Esophagus mucosa (tissue), 1 donor: Measurements from ENCODE around the gene BARX1. TPM values are rescaled to one million over a fixed set of nuclear protein-coding genes. Genes with fewer than 3 reads are reported as not detected.

ENCODE experiments used
- ATAC-seq: fragments of 200-7000 bp; cut with Tn5 transposase; one replicate; pipeline ENCODE4 v1.9.1; 2020
- total RNA-seq: library from RNA; stranded (reverse); gene quantifications from one replicate; pipeline ENCODE4 v1.2.4, GENCODE V29; 2023
- donor health status: DM: yes; HTN: yes; CAD: no.

The BARX1 gene
- total RNA-seq, 1 donor from 2014 or later: 0.12 TPM

DNA sequence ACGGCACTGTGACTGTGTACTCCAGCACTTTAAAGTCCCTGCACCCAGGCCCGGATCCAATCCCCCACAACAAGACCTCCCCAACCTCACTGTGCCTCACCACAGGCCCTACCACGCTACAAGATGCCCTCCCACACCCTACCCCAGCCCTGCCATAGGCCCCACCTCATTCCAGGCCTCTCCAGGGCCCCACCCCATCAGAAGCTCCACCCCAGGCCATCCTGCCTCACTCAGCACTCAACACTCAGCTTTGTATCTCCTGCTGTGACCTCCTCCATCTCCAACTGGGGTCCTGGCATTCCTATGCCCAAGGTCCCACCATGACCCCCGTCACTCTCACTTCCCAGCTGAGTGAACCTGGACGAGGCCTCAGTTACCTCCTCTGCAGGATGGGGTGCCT lies 38.8 kb downstream of the BARX1 start:
- ATAC-seq: no peak

DNA sequence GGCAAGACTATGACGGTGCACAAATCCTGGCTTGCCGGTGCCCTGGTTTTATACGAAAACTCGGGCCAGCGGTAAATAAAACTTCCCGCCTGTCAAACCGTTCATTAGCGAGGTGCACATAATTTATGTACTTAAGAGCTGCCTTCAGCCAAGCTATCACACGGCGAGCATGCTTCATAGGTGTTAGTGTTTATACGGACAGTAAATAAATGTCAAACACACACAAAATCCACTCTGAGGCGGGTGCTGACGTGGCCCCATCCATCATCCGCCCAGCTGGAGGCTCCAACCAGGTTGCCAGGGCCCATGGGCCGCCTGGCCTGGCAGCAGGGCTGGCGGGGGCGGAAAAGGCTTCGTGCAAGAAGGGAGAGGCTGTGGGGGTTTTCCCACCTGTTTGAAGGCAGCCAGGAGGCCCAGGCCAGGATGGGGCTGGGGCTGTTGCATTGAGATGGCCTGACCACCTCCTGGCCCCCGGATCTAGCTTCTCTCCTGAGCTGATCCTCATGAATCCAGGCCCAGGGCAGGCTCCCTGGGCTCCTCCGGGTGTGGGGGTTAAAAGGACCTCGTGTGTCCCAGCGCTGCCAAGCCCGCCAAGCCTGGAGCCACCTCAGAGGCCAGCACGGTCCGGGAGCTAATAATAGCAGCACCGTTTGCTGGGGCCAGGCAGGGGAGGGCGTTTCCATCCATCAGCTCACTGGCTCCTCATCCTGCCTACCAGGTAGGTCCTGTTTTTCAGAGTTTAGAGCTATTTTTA lies 43.2 kb downstream of the BARX1 start:
- peak; percentile 55 for ATAC-seq

DNA sequence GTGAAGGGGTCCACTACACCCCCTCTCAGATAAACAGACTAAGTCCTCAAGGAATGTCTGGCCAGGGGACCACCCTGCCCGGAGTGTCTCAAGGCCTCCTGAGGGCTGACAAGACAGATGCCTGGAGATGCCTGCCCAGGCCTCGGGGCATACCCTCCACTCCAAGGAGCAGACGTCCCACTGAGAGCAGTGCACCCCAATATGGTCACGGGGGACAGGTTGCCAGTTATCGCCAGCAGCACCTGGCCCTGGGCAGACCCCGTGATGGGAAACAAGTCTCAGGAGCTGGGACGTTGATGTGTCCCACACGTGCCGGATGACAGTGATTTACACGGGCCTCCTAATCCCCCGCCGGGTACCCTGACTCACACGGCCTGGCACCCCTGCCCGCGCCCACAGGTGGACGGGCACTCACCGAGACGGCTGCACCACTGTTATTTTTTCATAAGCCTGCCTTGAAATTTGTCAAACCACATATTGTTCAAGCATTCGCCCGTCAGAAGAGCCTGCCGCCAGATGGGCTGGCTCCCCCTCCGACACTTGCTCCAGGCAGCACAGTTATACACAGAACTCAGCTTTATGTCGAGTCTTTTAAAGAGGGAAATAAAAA lies 43.9 kb downstream of the BARX1 start:
- ATAC-seq: no peak

DNA sequence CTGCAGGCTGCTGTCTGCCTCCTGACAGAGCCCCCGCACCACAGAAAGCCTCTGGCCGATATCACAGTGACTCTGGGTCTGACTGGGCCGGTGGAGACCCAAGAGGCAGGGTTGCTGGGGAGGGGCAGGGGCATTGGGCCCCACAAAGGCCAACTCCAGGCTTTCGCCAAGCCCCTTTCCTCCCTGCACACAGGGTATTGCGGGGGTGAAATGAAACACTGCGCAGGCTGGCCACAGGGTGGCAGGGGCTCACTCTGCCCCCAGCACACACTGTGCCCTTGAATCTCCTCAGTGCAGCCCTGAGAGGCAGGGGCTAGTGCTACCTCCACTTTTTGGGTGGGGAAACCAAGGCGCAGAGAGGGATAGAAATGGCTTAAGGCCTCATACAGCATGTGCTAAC lies 44.6 kb downstream of the BARX1 start:
- ATAC-seq: no peak

DNA sequence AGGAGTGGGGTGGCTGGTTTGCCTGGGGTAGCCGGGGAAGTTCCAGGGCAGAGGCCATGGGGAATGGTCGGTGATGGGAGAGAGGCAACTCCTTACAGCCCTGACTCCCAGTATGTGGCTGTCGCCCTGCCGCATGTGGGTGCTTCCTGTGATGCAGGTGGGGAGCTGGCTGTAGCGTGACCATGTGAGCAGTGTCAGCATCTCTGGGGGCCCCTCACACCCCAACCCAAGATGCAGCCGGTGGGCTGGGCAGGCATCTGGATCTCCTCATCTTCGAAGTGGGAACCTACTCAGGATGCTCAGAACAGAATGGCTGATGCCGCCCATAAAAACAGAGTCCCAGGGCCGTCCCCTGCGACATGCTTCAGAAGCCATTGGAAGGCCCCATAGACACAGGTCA lies 45.0 kb downstream of the BARX1 start:
- no peak for ATAC-seq

DNA sequence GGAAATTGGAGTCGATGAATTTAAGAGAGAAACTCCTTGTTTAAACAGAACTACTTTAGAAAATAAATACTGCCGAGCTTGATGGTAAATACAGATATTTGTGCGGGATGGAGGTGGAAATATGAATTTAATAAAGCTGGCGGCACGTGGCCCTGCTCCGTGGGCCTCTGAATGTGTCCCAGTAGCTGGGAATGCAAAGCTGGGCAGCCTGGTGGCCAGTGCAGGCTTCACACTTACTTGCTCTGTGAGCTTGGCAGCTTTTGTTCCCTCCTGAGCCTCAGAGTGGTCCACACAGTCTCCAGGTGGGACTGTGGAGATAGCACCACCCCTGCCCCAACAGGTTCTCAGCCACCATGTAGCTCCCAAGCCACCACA lies 45.9 kb downstream of the BARX1 start:
- no peak for ATAC-seq

DNA sequence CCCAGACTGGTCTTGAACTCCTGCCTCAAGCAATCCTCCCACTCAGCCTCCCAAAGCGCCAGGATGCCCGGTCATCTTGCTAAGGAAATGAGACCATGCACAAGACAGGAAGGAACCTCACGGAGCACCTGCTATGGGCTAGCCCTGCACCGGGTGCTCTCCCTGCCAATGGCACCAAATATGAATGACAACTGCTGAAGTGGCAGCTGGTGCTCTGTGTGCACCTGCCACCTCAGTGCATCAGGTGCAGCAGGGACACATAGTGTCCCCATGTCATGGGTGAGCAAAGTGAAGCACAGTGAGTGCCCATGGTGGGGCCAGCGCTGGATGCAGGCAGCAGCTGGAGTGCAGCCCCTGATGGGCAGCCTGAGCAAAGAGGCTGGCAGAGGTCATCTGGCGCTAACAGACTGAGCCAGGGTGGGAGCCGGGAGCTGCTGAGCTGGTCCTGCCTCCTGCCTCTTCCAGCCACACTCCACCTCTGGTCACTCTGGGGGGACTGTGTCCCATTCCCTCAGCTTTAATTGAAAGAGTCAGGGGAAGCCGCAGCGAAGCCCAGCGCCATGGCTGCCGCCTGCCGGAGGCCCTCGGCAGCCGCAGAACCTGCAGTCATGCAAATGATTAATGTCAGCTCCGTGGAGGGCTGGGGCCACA lies 46.4 kb downstream of the BARX1 start:
- ATAC-seq: no peak

DNA sequence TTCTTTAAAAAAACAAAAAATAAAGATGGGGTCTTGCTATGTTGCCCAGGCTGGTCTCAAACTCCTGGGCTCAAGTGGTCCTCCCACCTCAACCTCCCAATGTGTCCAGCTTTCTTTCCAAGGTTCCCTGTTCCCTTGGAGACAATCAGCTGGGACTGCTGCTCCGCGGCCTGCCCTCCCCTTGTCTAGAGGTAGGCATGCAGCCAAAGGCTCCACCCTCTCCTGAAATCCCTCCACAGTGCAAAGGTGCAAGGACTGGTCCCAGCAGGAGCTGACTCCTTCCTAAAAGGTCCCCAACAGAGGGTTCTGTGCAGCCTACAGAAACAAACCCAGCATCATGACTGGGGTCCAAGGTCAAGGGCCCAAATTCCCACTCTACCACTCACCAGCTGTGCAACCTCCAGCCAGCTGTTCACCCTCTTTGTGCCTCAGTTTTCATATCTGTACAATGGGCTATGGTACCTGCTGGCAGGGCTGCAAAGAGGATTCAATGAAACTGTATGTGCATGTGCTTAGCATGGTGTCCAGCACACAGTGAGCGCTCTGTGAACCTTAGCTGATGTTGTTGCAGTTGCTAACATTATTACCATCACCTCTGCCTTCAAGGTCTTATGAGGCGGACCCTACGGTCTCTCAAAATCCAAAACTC lies 47.5 kb downstream of the BARX1 start:
- no peak for ATAC-seq

DNA sequence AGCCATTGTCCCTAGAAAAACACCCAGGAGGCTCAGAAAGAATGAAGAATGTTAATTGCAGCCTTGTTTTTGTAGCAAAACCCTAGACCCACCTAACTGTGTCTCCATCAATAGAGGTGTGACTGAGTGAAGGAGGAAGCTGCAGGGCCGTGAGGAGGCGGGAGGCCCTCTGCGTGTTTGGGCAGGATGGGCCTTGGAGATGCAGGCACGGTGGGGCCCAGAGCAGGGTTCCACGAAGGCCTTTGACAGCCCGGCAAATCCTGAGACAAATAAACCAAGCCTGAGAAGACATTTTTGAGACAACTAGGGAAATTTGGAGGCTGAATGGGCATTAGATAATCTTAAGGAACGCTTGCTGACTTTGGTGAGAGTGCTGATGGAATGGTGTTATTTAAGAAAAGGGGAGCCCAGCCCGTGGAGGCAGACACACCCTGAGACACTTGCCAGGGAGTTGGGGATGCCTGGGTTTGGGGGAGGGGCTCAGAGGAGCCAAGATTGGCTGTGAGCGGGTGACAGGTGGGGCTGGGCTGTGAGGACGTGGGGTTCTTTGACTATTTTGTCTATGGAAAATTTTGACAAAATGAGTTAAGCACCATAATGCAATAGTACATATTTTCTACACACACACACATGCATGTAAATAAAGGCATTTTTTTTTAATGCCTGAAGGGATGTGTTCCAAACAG lies 48.8 kb downstream of the BARX1 start:
- ATAC-seq: no peak

DNA sequence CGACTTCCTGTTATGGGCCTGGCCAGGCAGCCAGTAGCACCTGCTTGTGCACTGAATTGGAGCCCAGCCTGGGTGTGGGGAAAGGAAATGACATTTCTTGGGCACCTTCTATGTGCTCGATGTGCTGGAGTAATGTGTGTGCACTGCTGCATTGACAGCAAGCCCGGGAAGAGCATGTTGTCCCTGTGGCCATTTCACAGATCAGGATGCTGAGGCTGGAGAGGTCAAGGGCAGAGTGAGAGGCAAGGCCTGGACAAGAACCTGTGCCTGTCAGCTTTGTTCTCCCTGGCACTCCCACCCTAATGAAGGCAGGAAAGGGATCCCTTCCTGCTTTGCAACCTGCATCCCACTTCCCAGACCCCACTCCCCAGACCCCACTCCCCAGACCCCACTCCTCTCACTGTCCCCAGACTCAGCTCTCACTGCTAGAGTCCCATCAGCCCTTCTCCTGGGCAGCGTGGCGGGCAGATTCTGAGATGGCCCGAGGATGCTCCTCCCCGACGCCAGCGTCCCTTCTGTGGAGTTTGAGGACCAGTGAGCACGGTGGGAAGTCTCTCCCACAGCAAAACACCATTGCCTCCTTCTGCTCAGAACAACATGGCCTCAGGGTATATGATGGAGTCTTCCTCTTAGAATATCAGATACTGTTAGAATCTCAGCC lies 49.6 kb downstream of the BARX1 start:
- no peak for ATAC-seq

DNA sequence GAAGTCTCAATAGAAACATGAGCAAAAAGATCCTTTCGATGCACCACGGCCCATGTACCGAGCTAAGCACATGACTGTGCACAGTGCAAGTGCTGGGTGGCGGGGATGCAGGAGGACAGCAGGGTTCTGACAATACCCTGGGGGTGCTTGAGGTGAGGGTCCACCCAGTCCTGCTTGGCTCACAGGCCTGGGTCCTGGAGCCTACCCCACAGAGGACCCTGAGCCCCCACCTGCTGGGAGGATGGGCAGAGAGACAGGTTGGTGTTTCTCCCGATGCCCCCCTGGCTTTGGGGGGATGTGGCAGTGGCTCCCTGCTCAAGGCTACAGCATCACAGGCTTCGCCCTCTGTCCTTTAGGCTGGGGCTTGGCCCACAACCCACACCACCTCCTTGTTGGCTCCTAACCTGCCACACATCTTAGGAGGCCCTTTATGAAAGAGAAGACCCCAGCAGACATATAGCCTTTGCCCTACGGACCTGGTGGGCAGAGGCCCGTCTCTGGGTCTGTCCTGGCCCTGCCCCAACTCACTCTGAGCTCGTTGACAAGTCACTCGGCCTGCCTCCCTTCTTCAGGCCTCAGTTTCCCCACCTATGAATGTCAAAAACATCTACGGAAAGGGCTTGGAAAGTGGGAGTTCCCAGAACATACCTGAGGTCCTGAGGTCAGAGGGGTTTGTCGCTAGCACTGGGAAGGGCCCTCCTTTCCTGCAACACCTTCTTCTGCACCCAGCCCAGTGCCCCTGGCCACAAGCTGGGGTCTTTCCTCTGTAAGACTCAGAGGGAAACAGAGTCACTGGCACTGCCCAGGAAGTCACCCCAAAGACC lies 50.3 kb downstream of the BARX1 start:
- ATAC-seq: no peak

DNA sequence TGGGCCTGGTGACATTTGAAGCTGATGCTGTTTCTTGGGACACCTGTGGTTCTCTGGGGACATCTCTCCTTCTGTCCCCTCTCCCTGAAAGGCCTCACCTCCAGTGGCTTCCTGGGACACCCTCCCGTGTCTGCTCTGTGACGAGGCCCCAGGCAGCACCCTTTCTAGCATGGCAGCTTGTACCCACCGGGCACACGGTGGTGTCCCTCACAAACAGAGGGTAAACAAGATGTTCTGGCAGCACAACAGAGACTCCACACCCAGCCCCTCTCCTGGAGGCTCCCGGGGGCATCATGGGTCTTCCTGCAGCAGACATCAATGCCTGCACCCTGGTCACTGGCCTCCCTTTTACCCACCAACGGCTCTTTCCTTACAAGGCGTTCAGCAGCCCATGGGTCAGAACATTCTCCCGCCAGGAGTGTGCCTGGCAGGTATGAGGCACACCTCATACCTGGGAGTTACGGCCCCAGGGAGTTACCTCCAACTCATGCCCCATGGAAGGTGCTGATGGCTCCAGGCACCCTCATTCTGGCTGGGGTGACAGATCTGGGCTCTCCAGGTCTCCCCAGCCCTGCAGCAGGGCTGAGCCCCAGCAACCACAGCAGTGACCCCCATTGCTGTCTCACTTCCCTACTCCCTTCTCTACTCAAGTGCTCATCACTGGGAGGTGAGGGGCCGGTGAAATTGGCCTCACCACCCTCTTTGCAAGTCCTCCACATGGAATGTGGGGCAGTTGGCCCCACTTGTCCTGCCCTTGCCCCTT lies 51.1 kb downstream of the BARX1 start:
- no peak for ATAC-seq

DNA sequence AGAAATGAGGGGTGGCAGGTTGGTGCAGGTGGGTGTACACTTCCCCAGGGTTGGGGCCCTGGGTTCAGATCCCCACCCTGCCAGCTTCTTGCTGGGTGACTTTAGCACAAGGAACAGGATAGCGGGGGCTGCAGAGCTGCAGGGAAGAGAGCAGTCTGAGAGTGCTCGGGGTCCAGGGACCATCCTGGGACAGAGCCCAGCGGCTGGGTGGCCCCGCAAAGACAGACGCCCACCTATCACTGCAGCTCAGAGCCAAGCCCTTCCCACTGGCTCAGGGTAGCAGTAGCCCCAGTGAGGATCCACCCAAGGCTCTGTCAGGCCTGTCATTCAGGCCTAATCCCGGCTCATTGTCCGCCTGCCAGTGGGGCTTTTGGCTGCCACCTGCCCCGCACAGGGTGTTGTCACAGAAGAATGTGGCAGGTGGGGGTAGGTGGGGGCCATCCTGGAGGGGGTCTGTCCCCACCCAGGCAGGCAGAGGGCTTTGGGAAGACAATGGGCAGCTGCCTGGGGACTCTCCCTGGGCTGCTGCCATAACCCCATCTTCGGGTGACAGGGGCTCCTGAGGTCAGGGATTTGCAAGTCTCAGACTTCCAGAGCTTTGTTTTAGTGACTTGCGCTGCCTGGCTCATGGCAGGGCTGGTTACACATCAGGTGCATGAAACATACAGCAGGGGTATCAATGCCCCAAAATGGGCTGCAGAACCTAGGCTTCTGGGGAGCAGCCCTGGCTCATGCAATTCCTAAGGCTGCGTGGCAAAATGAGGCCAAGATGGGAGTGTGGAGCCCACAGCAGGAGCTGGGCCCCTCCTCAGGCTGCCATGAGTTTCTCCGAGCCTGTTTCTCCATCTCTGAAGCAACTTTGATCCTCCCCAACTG lies 52.1 kb downstream of the BARX1 start:
- ATAC-seq: no peak

DNA sequence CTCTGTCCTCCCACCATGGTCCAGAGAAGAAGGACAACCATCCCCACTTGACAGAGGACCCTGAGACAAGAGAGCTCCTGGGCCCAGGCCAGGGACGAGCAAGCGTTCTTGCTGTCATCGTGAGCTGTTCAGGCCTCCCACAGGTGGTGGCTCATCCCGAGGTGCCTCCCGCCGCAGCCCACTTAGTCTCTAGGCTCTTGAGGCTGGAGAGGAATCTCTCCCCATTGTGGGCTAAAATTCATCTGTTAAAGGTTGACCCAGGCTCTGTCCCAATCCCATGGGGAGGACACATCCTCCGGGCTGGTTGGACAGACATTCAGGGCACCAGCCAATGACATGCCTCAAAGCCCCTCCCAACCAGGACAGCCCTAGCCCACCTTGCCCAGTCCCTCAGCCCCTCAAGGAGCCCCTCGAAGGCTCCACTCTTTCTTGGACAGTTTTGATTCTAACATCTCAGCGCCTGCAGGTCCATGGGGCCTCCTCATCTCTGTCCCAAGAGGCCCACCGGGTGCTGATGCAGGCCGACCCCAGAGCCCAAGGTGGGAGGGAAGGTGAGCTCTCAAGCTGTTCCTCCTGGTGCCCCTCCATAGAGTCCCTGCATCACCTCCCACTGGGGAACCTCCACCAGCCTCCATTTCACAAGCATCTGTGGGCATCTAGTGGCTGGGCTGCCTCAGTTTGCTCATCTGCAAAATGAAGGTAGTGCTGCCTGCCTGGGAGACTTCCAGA lies 52.9 kb downstream of the BARX1 start:
- no peak for ATAC-seq
